H9 (cell line): ENCODE results near the gene GIT1. TPM values are rescaled to one million over a fixed set of nuclear protein-coding genes. Genes with fewer than 3 reads are reported as not detected.

Source experiments
- DNase-seq: peaks from one replicate; pipeline ENCODE4 v3.0.0-alpha.2; 2017
- H2AFZ ChIP-seq: one replicate; pipeline ENCODE4 v1.6.1; 2013; ENCODE audit warnings: mild to moderate bottlenecking, low read length, control low read depth, moderate library complexity
- H2AK5ac ChIP-seq: 2 replicates; pipeline ENCODE4 v1.6.1; 2013; ENCODE audit warnings: low read length, control low read depth, mixed read lengths; ENCODE audit not compliant: insufficient read length
- H2BK120ac ChIP-seq: one replicate; pipeline ENCODE4 v1.6.1; 2013; ENCODE audit warnings: low read depth, mild to moderate bottlenecking, low read length, control low read depth, inconsistent platforms; ENCODE audit not compliant: poor library complexity, severe bottlenecking
- H2BK12ac ChIP-seq: 2 replicates; pipeline ENCODE4 v1.6.1; 2013; ENCODE audit warnings: low read length, control low read depth, mixed read lengths, low read depth; ENCODE audit not compliant: insufficient read length
- H2BK15ac ChIP-seq: 2 replicates; pipeline ENCODE4 v1.6.1; 2013; ENCODE audit warnings: low read depth, low read length, control low read depth
- H2BK20ac ChIP-seq: one replicate; pipeline ENCODE4 v1.6.1; 2013; ENCODE audit warnings: low read depth, mild to moderate bottlenecking, low read length, control low read depth, inconsistent platforms; ENCODE audit not compliant: poor library complexity, severe bottlenecking
- H2BK5ac ChIP-seq: 2 replicates; pipeline ENCODE4 v1.6.1; 2013; ENCODE audit warnings: low read length, control low read depth, mixed read lengths; ENCODE audit not compliant: insufficient read length
- H3K14ac ChIP-seq: 2 replicates; pipeline ENCODE4 v1.6.1; 2013; ENCODE audit warnings: low read length, control low read depth; ENCODE audit not compliant: insufficient read depth
- H3K18ac ChIP-seq: 2 replicates; pipeline ENCODE4 v1.6.1; 2013; ENCODE audit warnings: low read depth, mild to moderate bottlenecking, mixed read lengths, low read length, control low read depth; ENCODE audit not compliant: insufficient read length
- H3K23ac ChIP-seq: 2 replicates; pipeline ENCODE4 v1.6.1; 2013; ENCODE audit warnings: low read length, control low read depth, mixed read lengths, low read depth; ENCODE audit not compliant: insufficient read length
- H3K23me2 ChIP-seq: 2 replicates; pipeline ENCODE4 v1.6.1; 2013; ENCODE audit warnings: low read depth, mild to moderate bottlenecking, mixed read lengths, low read length, control low read depth; ENCODE audit not compliant: insufficient read length, poor library complexity, severe bottlenecking
- H3K27ac ChIP-seq: 2 replicates; pipeline ENCODE4 v1.5.1; 2013; ENCODE audit warnings: low read length, control low read depth, mixed read lengths, low read depth; ENCODE audit not compliant: insufficient read length
- H3K27me3 ChIP-seq: 2 replicates; pipeline ENCODE4 v1.6.1; 2013; ENCODE audit warnings: low read length, control low read depth, inconsistent platforms; ENCODE audit not compliant: insufficient read depth
- H3K4ac ChIP-seq: 2 replicates; pipeline ENCODE4 v1.6.1; 2013; ENCODE audit warnings: low read depth, mild to moderate bottlenecking, control low read depth, inconsistent platforms, low read length, moderate library complexity
- H3K4me1 ChIP-seq: 2 replicates; pipeline ENCODE4 v1.6.1; 2013; ENCODE audit warnings: low read length, control low read depth, inconsistent platforms; ENCODE audit not compliant: insufficient read depth
- H3K4me2 ChIP-seq: 2 replicates; pipeline ENCODE4 v1.6.1; 2013; ENCODE audit warnings: low read length, control low read depth, mixed read lengths; ENCODE audit not compliant: insufficient read length, insufficient read depth
- H3K56ac ChIP-seq: 2 replicates; pipeline ENCODE4 v1.6.1; 2013; ENCODE audit warnings: low read depth, mild to moderate bottlenecking, mixed read lengths, low read length, control low read depth; ENCODE audit not compliant: insufficient read length
- H3K79me1 ChIP-seq: 2 replicates; pipeline ENCODE4 v1.6.1; 2013; ENCODE audit warnings: low read depth, mild to moderate bottlenecking, moderate library complexity, low read length, control low read depth, inconsistent platforms; ENCODE audit not compliant: insufficient read depth, poor library complexity, severe bottlenecking
- H3K79me2 ChIP-seq: 2 replicates; pipeline ENCODE4 v1.6.1; 2013; ENCODE audit warnings: low read length, control low read depth, inconsistent platforms; ENCODE audit not compliant: insufficient read depth
- H3K9ac ChIP-seq: 2 replicates; pipeline ENCODE4 v1.6.1; 2013; ENCODE audit warnings: low read length, control low read depth, mixed read lengths; ENCODE audit not compliant: insufficient read length; ENCODE audit errors: extremely low read depth
- H3K9me3 ChIP-seq: one replicate; pipeline ENCODE4 v1.6.1; 2013; ENCODE audit warnings: low read depth, low read length, inconsistent platforms; ENCODE audit not compliant: control insufficient read depth
- H3T11ph ChIP-seq: one replicate; pipeline ENCODE4 v1.6.1; 2013; ENCODE audit warnings: mild to moderate bottlenecking, low read length, control low read depth, inconsistent platforms
- H4K20me1 ChIP-seq: one replicate; pipeline ENCODE4 v1.6.1; 2013; ENCODE audit not compliant: control insufficient read depth, insufficient read length, insufficient read depth
- H4K5ac ChIP-seq: 2 replicates; pipeline ENCODE4 v1.6.1; 2013; ENCODE audit warnings: low read depth, mild to moderate bottlenecking, mixed read lengths, low read length, control low read depth; ENCODE audit not compliant: insufficient read length
- H4K8ac ChIP-seq: replicated peaks from 2 replicates; pipeline ENCODE4 v1.6.1; 2013; ENCODE audit warnings: low read length, control low read depth, mixed read lengths, low read depth; ENCODE audit not compliant: insufficient read length
- H4K91ac ChIP-seq: 2 replicates; pipeline ENCODE4 v1.6.1; 2013; ENCODE audit warnings: low read depth, mild to moderate bottlenecking, moderate library complexity, mixed read lengths, low read length, control low read depth; ENCODE audit not compliant: insufficient read length
- H3K27ac Mint-ChIP-seq, 3 experiments: 2 replicates in 2 of 3; 3 replicates in 1 of 3; pipeline ENCODE4 v1.8.0; 2020 to 2021; ENCODE audit warnings: mixed read lengths in 3 of 3, mild to moderate bottlenecking in 1 of 3, moderate library complexity in 1 of 3
- H3K27me3 Mint-ChIP-seq: 2 replicates; pipeline ENCODE4 v1.8.0; 2021; ENCODE audit warnings: low read depth, mild to moderate bottlenecking, moderate library complexity, mixed read lengths
- H3K36me3 Mint-ChIP-seq, 3 experiments: 2 replicates in 2 of 3; 3 replicates in 1 of 3; pipeline ENCODE4 v1.8.0; 2020 to 2021; ENCODE audit warnings: low read depth in 3 of 3, mixed read lengths in 3 of 3; ENCODE audit not compliant: insufficient read depth in 1 of 3
- H3K4me1 Mint-ChIP-seq, 2 experiments: 2 replicates each; pipeline ENCODE4 v1.8.0; 2020; ENCODE audit warnings: mixed read lengths in 2 of 2
- H3K4me3 Mint-ChIP-seq, 2 experiments: 2 replicates in 1 of 2; 3 replicates in 1 of 2; pipeline ENCODE4 v1.8.0; 2020 to 2021; ENCODE audit warnings: mild to moderate bottlenecking in 2 of 2, mixed read lengths in 2 of 2, moderate library complexity in 1 of 2
- H3K9me3 Mint-ChIP-seq, 2 experiments: 2 replicates in 1 of 2; 3 replicates in 1 of 2; pipeline ENCODE4 v1.8.0; 2020; ENCODE audit warnings: mild to moderate bottlenecking in 2 of 2, mixed read lengths in 2 of 2, moderate library complexity in 1 of 2
- CTCF ChIP-seq: fragments of 200-600 bp; sonication (generic); conservative IDR thresholded peaks from 3 replicates; pipeline ENCODE4 v1.8.0; 2021; ENCODE audit warnings: antibody characterized with exemption, mild to moderate bottlenecking
- WGBS: extraction: QIAGEN DNeasy Blood & Tissue Kit; methylation state at CpG from one replicate; pipeline ENCODE4 v1.1.7; 2013; ENCODE audit warnings: missing lambda C conversion rate, low lambda C conversion rate, mixed read lengths; ENCODE audit not compliant: insufficient read length; ENCODE audit errors: extremely low coverage; 5-methylcytosine and 5-hydroxymethylcytosine counted together
- total RNA-seq: library from RNA; stranded (reverse); gene quantifications from 2 replicates; pipeline ENCODE4 v1.2.1, GENCODE V29; 2021

GIT1 gene
- total RNA-seq, 1 experiment from 2014 or later, result 47.4 TPM

- Histone ChIP-seq H3K79me1 (no peaks in the 10 kb centered on the region), H3K79me2 (no peaks in the 10 kb centered on the region), H3K18ac (no peak within 1 kb of the TSS), H3K23me2 (peaks cover 21% of the 10 kb centered on the region), H3K9me3 (no peaks in the 10 kb centered on the region), H2BK15ac (no peak within 1 kb of the TSS; the same call in 1 of the 2 replicates), H2BK120ac (no peak within 1 kb of the TSS), H3T11ph (no peak within 1 kb of the TSS), H4K5ac (no peak within 1 kb of the TSS), H3K4me2 (peak within 1 kb of the TSS; percentile 77), H4K91ac (no peak within 1 kb of the TSS), H2BK20ac (no peak within 1 kb of the TSS), H4K8ac (no peak within 1 kb of the TSS), H3K56ac (no peak within 1 kb of the TSS), H3K4ac (no peak within 1 kb of the TSS), H3K14ac (no peak within 1 kb of the TSS), H3K27me3 (peaks cover 8% of the 10 kb centered on the region; the same call in 1 of the 2 replicates), H3K4me1 (no peaks in the 10 kb centered on the region), H2BK12ac (no peak within 1 kb of the TSS), H2AFZ (no peak within 1 kb of the TSS), H2BK5ac (no peak within 1 kb of the TSS), H4K20me1 (no peaks in the 10 kb centered on the region), H3K27ac (no peak within 1 kb of the TSS), H3K23ac (no peak within 1 kb of the TSS), H3K9ac (no peak within 1 kb of the TSS), H2AK5ac (no peak within 1 kb of the TSS)
- Mint-ChIP-seq H3K27me3 (peaks cover 52% of the 10 kb centered on the region), H3K4me3 (peak within 1 kb of the TSS; percentile 81 to 90), H3K9me3 (no peaks in the 10 kb centered on the region; a peak in 1 of 5 replicates), H3K36me3 (peaks cover 0 to 7% (median 5%) of the 10 kb centered on the region in 3 experiments; a peak in 5 of 7 replicates), H3K4me1 (peaks cover 13 to 16% of the 10 kb centered on the region in 2 experiments), H3K27ac (no peak within 1 kb of the TSS)
- no peak for TF ChIP-seq CTCF
- peak; percentile 65 for DNase-seq
- WGBS, result no CpG with 5 or more reads among the region's 94 CpGs
These were observed 22.8 kb downstream of the GIT1 start, which contains the start of gene ABHD15 for GRCh38 chr17:29566473-29567303. Gene ABHD15 (minus strand): TSS chr17:29567037. CDS start chr17:29566966, 71 bp downstream.
